Measurements from ENCODE around the gene CCDC181.

- no peak for TF ChIP-seq CTCF (IDR thresholded peaks at IDR 0.05; ENCODE audit: low read depth, low read length, poor library complexity, severe bottlenecking)
- no peak for TF ChIP-seq EZH2phosphoT487 (IDR thresholded peaks at IDR 0.05; ENCODE audit: borderline replicate concordance, low read length)
These were observed 30.2 kb upstream of the CCDC181 start for GRCh38 chr1:169457443-169457842.

Data from DOHH2 (cell line).